ENCODE results near the gene CCSAP.

Gene CCSAP

GRCh38 chr1:229328598-229329362 lies 14.1 kb downstream of the CCSAP start:
- TF ChIP-seq SIN3A (IDR thresholded peaks at IDR 0.05; ENCODE audit: borderline replicate concordance, insufficient read depth, low read length) (no peak), POLR2AphosphoS5 (IDR thresholded peaks at IDR 0.05; ENCODE audit: low read depth, low read length) (no peak), FOXP2 (optimal IDR thresholded peaks at IDR 0.05; ENCODE audit: borderline replicate concordance, extremely low read depth, extremely low read length, insufficient read depth) (no peak), TAF1 (IDR thresholded peaks at IDR 0.05; ENCODE audit: borderline replicate concordance, insufficient read depth, low read length) (no peak)
- TF ChIP-seq, protein P1, sequence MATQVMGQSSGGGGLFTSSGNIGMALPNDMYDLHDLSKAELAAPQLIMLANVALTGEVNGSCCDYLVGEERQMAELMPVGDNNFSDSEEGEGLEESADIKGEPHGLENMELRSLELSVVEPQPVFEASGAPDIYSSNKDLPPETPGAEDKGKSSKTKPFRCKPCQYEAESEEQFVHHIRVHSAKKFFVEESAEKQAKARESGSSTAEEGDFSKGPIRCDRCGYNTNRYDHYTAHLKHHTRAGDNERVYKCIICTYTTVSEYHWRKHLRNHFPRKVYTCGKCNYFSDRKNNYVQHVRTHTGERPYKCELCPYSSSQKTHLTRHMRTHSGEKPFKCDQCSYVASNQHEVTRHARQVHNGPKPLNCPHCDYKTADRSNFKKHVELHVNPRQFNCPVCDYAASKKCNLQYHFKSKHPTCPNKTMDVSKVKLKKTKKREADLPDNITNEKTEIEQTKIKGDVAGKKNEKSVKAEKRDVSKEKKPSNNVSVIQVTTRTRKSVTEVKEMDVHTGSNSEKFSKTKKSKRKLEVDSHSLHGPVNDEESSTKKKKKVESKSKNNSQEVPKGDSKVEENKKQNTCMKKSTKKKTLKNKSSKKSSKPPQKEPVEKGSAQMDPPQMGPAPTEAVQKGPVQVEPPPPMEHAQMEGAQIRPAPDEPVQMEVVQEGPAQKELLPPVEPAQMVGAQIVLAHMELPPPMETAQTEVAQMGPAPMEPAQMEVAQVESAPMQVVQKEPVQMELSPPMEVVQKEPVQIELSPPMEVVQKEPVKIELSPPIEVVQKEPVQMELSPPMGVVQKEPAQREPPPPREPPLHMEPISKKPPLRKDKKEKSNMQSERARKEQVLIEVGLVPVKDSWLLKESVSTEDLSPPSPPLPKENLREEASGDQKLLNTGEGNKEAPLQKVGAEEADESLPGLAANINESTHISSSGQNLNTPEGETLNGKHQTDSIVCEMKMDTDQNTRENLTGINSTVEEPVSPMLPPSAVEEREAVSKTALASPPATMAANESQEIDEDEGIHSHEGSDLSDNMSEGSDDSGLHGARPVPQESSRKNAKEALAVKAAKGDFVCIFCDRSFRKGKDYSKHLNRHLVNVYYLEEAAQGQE (IDR thresholded peaks at IDR 0.05; ENCODE audit: insufficient read depth in 1 of 2, low read depth in 2 of 2, low read length in 2 of 2), result no peak

GRCh38 chr1:229326601-229327000 lies 16.2 kb downstream of the CCSAP start:
- TF ChIP-seq, protein P1 (IDR thresholded peaks at IDR 0.05; ENCODE audit: insufficient read depth in 1 of 2, low read depth in 2 of 2, low read length in 2 of 2), result no peak
- TF ChIP-seq FOXP2 (optimal IDR thresholded peaks at IDR 0.05; ENCODE audit: borderline replicate concordance, extremely low read depth, extremely low read length, insufficient read depth) (no peak), SIN3A (IDR thresholded peaks at IDR 0.05; ENCODE audit: borderline replicate concordance, insufficient read depth, low read length) (no peak), POLR2AphosphoS5 (IDR thresholded peaks at IDR 0.05; ENCODE audit: low read depth, low read length) (no peak), TAF1 (IDR thresholded peaks at IDR 0.05; ENCODE audit: borderline replicate concordance, insufficient read depth, low read length) (no peak)

- TF ChIP-seq SIN3A (IDR thresholded peaks at IDR 0.05; ENCODE audit: borderline replicate concordance, insufficient read depth, low read length) (no peak), TAF1 (IDR thresholded peaks at IDR 0.05; ENCODE audit: borderline replicate concordance, insufficient read depth, low read length) (no peak), POLR2AphosphoS5 (IDR thresholded peaks at IDR 0.05; ENCODE audit: low read depth, low read length) (no peak), FOXP2 (optimal IDR thresholded peaks at IDR 0.05; ENCODE audit: borderline replicate concordance, extremely low read depth, extremely low read length, insufficient read depth) (no peak)
- TF ChIP-seq, protein P1 (IDR thresholded peaks at IDR 0.05; ENCODE audit: insufficient read depth in 1 of 2, low read depth in 2 of 2, low read length in 2 of 2), result no peak
Measured at GRCh38 chr1:229325853-229326487, 16.9 kb downstream of the CCSAP start.

DNA sequence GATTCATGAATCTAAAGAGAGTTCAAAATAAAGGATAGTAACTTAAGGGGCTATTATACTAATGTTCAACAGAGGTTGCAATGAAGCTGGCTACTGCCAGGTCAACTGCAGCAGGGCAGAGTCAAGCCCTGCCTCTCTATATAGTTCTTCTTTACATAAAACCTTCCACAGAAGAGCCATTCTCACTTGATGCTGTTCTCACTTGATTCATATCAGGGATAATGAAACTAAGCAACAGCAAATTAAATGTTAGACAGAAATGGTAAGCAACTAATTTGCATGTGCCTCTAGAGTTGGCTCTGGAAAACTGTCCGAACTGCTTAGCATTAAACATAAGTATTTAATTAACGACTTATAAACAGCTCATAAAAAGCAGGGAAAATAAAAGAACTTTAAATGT lies 17.4 kb downstream of the CCSAP start:
- TF ChIP-seq POLR2AphosphoS5 (IDR thresholded peaks at IDR 0.05; ENCODE audit: low read depth, low read length) (no peak), TAF1 (IDR thresholded peaks at IDR 0.05; ENCODE audit: borderline replicate concordance, insufficient read depth, low read length) (no peak), SIN3A (IDR thresholded peaks at IDR 0.05; ENCODE audit: borderline replicate concordance, insufficient read depth, low read length) (no peak), FOXP2 (optimal IDR thresholded peaks at IDR 0.05; ENCODE audit: borderline replicate concordance, extremely low read depth, extremely low read length, insufficient read depth) (no peak)
- TF ChIP-seq, protein P1 (IDR thresholded peaks at IDR 0.05; ENCODE audit: insufficient read depth in 1 of 2, low read depth in 2 of 2, low read length in 2 of 2), result no peak

Data from PFSK-1 (cell line).